Activated CD8-positive, alpha-beta memory T cell treated with anti-CD3 and anti-CD28 coated beads, Interleukin-2, amount 50 U/mL, for 1 hour (primary cell): ENCODE data around the gene TBCK.
"Not testable (repeated sequence)": the region's sequence is repeated elsewhere in the genome, so short reads cannot be mapped to it uniquely, and the experiment has no call there.

Experiments used
- DNase-seq: peaks from one replicate; pipeline ENCODE4 v3.0.0-alpha.2; 2020; ENCODE audit errors: extremely low read depth

TBCK gene

DNA sequence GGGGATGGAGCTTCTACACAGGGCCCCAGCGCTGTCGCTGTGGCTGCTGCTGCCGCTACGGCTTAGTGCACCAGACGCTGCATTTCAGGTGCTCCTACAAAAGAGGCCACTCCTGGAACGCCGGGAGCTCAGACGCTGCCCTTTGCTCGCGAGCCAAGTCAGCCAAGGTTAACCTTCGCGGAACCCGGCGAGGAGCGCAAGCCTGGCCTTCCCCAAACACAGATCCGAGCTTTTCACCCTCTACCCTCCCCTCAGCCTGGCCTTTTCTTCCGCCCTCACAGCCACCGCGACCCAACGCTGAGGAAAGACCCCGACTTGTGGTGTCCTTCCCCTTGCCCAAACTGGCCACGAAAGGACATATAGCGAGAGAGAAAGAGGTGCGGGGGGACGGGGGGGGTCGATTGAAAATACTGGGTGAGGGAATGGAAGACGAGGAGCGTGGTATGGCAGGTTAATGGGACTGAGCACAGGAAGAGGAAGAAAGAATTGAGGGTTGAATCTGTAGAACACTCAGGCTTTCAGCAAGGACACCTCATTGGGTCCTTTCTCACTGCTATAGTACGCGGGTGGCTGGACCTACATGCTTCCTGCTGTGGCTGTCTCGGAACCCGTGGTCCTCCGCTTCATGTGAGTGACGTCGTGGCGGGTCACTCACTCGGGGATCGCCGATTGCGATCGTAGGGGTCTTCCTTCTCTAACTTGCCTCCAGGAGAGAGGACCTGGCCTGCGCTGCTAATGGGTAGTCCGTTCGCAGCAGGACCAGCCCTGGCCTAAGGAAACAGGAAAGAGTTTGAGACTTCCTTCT, at the start of gene TBCK, which contains the start of gene AIMP1:
TSS of gene TBCK (minus strand) at position 242 of the 805 bp plus-strand sequence. CDS start 7,249 bp downstream, outside the sequence.
TSS of gene AIMP1 (plus strand) at position 583 of the 805 bp plus-strand sequence. CDS start 8,460 bp downstream, outside the sequence.
- peak; percentile 75 for DNase-seq

DNA sequence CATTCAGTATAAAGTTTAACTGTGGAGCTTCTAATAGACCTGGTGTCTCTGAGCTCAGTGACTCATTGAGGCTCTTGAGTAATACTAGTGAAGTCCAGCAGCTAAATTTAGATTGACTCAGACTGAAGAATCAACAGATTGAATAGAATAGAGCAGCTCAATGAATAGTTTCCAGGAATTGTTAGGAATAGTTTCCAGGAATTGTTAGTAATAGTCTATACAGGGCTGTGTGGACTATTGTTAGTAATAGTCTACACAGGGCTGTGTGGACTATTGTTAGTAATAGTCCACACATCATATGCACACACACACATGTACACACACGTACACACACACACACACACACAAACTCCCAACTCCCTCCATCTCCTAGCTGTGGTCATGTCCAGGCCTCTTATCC, 49.6 kb upstream of the TBCK start:
- no peak for DNase-seq

DNA sequence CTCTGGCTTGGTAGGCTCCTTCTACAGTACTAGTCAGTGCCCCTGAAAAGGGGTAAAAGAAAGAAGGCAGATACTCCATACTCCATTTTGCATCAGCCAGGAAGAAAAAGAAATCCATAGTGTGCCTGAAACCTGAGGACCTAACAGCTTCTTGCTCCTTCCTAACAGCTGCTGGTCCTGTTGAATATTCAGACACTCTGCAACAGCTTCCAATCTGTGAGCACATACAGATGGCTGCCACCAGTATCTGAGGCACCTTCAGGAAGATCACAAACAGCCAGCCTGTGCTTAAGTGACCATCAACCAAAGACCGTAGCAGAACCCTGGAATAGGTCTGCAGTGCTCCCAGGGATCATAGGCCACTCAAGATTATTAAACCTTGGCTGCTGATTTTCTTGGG, 48.3 kb upstream of the TBCK start:
- no peak for DNase-seq

DNA sequence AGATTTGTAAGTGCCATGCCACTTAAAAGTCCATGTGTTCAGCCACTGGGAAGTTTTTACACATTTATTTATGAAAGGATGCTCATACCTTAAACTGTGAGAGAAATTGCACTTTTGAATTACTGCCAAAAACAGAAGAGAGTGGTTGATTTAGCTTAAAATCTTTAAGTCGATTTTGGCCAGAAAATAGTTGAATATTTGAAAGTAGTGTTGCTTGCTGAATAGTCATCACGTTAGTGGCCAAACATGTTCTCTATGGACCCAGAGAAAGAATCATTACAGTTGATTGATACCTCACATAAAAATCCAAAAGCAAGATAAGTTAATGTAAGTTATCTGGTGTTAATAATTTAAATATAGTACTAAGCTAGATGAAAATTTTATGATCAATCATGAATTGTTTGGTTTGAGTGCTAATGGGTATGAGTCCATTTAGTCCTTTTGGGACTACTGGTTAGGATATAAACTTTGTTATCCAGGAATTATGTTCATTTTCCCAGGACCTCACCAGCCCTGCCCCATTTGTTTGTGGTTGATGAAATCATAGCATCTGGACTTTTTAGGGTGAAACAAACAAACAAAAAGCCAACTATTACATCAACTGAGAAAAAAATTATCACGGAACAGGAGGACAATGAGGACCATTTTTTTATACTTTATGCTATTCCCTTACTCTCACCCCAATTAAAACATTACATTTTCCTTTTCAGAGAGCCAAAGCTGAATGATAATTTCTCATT, 46.2 kb upstream of the TBCK start:
- DNase-seq = no peak

DNA sequence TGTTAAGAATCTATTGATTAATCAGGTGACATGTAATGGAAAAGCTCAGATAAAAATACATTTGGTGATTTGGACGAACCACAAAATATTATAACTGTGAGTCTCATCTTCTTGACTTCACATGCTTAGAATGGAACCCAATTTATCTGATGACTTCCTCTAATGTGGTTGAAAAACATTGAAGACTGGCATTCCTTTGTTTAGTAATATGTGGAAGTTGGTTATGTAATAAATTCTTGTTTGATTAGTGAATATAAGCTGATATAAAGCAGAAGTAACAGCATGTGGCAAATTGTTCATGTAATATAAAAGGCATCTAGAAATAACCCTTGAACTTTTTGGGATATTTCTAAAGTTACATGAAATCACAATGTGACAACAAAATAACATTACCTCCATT, 42.9 kb upstream of the TBCK start:
- DNase-seq = no peak

DNA sequence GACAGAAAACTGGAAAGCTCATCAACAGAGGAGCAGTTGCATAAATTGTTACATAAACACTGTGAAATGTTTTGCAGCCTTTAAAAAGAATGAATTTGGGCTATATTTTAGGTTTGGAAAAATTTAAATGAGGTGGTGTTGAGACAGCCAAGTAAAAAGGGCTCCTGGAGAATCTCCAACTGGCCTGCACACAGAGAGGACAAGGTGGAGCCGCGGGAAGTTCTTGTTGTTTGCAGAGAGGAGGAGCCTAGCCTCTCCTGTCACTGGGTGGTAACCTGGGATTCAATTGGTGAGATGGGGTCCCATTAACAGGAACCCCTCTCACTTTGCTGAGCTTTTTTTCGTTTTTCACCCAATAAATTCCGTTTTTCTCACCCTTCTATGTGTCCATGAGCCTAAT, 39.2 kb upstream of the TBCK start:
- no peak for DNase-seq

DNA sequence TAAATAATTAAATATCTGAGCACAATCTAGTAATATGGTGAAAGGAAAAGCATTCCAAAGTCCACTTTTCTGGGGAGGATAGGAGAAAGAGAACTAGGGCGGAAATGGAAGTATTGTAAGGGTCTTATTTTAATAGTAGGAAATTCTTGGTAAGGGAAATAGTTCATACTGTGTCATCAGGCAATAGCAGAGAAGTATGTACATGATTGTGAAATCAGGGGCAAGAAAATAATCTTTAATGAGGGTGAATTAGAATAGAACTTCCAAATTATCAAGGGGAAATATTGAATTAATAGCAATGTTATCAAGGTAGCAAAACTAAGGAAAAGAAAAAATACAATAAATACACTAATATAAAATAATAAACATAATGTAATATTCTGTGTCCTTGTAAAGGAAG, 37.8 kb upstream of the TBCK start:
- DNase-seq = no peak

DNA sequence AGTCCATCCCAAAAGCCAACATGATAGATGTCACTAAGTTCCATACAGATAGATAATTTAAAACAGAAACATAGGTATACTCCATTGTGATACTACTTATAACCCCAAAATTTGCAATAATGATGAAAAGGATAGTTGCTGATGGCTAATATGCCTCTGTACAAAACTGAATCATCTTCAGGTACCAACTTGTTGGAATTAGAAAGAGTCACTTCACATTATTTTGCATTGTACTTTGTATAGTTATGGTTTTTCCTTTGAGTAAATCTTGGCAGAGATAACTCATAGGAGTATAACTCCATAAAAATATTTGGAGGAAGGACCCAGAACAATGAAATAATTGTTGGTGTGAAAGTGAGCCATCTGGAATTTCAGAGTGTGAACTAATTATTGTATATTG, 35.0 kb upstream of the TBCK start:
- no peak for DNase-seq

DNA sequence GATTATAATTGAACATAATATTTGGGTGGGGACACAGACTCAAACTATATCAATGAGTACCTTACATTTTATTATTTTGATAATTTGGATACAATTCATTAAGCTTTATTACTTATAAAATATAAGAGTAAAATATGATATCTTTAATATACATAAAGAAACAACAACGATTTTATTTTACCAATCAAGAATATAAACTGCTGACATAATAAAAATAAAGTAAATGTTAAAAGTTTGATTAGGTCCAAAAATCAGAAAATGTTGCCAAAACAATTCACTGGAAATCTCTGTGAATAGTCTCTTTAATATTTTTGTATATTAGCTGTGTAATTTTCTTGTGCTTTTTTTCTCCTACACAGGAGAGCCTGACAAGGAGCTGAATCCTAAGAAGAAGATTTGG, 31.2 kb upstream of the TBCK start:
- DNase-seq = no peak

DNA sequence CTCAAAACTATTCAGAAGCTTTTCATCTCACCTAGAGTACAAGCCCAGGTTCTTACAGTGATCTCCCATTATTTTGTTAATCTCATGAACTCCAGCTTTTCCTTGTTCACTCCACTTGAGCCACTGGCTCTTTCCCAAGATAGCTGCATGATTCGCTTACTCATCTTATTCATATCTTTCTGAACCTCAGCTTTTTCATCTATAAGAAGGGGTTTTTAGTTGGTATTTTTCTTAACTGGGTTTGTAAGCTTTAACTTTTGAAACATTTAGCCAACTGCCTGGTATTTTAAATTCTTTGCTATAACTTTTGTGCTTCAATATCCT, 28.6 kb upstream of the TBCK start:
- no peak for DNase-seq

DNA sequence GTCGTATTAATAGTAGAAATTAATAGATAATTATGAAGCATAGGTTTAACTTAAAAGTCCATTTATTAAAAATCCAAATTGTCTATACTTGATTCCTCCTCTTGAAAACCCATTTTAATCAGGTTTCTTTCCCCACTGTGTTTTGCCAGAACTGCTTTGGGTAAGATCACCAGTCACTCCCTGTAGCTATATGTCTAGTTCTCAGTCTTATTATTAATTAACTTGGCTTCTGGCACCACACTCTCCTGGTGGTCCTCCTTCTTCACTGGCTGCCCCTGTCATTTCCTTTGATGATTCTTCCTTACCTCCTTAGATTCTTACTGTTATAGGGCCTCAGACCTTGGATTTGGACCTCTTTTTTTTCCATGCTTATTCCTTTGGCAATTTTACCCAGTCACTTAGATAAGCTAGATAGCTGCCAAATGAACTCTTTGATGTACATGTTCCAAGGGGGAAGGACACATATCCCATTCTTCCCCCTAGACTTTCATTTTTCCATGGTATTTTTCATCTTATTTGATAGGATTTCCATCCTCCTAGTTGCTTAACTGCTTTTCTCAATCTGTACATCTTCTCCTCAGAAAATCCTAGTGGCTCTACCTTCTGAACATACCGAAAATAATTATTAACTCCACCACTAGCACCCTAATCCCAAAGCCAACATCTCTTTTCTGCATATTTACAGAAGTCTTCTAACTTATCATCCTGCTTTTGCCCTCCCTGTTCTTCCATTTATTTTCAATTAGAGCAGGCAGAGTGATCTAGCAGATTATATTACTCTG, 28.0 kb upstream of the TBCK start:
- no peak for DNase-seq

DNA sequence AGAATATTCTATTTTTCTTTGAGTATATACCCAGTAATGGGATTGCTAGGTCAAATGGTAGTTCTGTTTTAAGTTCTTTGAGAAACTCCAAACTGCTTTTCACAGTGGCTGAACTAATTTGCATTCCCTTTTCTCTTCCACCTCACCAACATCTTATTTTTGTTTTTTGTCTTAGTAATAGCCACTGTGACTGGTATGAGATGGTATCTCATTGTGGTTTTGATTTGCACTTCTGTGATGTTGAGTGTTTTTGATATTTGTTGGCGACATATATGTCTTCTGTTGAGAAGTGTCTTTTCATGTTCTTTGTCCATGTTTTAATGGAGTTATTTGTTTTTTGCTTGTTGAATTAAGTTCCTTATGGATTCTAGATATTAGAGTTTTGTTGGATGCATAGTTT, 24.8 kb upstream of the TBCK start:
- no peak for DNase-seq

DNA sequence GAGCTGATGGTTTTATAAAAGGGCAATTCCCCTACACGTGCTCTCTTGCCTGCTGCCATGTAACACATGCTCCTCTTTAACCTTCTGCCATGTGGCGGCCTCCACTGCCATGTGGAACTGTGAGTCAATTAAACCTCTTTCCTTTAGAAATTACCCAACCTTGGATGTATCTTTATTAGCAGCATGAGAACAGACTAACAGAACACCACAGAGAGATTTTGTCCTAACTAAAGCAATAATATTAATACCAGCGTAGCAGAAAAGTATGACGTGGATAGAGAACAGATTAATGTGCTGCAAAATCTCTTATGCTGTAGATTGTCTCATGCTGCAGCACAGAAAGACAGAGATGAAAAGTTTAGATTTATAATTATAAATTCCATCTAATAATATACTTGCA, 23.4 kb upstream of the TBCK start:
- no peak for DNase-seq

DNA sequence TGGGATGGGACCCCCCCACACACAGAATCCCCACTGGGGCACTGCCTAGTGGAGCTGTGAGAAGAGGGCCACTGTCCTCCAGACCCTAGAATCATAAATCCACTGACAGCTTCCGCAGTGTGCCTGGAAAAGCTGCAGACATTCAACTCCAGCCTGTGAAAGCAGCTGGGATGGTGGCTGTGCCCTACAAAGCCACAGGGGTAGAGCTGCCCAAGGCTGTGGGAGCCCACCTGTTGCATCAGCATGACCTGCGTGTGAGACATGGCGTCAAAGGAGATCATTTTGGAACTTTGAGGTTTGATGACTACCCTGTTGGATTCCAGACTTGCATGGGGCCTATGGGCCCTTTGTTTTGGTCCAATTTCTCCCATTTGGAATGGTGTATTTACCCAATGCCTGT, 22.7 kb upstream of the TBCK start:
- DNase-seq = no peak

DNA sequence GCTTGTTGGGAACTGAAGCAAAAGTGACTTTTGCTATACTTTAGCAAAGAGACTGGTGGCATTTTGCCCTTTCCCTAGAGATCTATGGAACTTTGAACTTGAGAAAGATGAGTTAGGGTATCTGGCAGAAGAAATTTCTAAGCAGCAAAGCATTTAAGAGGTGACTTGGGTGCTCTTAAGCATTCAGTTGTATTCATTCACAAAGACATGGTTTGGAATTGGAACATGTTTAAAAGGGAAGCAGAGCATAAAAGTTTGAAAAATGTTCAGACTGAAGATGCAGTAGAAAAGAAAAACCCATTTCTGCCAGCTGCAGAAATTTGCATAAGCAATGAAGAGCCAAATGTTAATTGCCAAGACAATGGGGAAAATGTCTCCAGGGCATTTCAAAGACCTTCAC, 21.9 kb upstream of the TBCK start:
- no peak for DNase-seq

DNA sequence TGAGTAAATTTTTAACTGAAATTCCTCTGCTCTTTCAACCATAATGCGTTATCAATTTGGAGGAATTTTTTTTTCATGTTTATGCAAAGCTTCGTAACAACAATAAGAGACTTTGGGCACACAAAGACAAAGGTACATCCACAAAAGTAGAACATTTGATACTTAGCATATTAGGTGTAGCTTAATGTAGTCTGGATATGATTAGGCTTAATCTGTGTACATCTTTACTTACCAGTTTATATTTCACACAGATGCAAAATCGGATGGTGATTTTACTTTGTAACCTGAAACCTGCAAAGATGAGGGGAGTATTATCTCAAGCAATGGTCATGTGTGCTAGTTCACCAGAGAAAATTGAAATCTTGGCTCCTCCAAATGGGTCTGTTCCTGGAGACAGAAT, 20.6 kb upstream of the TBCK start:
- no peak for DNase-seq

DNA sequence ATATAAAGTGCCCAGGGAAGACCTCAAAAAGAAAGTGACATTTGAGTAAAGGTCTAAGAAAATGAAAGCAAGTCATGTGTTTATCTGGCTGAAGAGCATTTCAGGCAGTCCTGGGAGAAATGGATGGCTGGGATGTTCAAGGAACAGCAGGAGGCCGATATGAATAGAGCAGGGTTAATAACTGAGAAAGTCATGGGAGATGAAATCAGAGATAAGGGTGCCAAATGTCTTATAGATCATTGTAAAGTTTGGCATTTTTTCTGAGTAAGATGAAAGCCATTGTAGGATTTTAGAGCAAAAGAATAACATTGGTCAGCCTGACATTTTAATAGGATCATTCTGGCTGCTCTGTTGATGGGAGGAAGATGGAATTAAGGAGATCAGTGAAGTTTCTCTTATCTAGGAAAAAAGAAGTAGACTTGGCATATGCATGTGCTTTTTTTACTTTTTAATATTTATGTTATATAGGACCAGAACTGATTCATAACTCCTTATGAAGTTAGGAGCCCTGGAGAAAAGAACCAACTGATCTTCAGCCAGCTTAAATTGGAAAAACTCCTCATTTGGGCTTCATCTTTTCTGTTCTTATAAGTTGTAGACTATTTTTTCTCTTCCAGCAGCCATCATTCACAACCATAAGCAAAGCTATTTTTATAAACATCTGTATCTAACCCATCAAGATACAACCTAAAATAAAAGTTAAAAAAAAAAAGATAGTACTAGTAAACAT, 18.9 kb upstream of the TBCK start:
- no peak for DNase-seq

DNA sequence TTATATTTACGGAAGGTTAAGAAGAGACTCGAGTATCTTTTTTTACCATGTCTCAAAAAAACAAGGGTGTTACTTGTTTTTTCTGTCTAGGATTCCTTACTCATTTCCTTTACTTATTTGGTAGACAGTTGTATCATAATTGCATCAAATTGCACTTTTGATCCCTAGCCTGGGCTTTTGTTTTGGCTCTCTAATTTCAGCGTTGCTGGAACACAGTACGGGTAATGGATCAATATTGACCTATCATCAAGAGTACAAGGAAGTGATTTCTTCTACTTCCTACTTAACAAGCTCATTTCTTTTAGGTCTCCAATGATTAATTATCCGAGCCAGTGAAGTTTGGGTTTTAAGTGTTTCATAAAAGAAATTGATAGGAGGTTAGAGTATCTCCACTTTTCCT, 17.2 kb upstream of the TBCK start:
- DNase-seq = no peak

DNA sequence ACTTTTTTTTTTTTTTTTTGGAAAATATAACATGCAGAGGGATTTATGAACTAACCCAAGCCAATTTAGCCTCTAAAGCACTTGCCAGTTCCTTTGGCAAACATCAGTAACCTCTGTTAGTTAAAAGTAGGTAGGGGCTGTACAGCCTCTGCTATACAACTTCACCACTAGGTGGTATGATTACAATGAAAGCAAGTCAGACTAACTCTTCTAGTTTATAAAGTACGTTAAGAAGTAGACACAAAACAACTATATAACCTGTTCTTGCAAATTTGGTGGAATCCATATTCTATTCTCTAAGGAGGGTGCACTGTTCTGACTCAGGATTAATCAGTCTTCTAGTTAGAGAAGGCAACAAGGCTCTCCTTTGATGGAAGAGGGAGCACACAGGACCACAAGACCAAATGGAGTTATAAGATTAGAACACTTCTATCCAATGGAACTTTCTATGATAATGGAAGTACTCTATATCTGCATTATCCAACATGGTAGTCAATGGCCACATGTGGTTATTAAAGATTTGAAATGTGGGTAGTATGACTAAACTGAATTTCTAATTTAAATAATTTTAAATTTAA, 13.1 kb upstream of the TBCK start:
- DNase-seq = no peak

DNA sequence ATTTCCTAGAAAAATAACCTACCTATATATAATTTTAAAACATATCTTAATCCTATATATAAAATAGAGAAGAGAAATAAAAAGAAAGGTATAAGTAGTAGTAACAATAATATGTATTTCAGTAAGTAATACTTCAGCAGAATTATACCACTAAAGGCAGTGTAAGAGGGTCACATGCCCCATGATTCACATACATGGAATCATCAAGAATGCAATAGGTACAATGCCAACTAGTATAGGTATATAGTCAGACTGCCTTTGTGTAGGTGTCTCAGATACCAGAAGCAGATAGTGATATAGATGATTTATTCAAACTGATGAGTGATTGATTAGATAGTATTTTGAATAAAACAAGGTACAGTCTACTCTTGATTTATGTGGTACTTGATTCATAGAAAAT, 9.8 kb upstream of the TBCK start:
- no peak for DNase-seq

DNA sequence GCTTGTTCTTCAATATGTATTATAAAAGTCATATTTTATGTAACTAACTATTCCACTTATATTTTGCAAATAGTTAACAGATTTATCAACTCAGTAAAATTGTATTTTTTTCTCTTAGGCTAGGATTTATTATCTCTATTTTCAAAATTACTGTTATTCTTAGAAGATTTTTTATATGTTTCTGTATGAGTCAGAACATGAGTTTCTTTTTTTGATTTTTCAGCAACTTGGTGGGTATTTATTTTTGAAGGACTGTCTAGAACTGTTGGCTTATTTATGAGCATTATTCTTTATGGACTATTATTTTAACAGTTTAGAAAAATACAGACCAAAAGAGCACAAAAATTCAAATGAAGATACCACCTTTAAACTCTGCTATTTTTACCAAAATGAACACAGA, 7.1 kb upstream of the TBCK start:
- DNase-seq = no peak

DNA sequence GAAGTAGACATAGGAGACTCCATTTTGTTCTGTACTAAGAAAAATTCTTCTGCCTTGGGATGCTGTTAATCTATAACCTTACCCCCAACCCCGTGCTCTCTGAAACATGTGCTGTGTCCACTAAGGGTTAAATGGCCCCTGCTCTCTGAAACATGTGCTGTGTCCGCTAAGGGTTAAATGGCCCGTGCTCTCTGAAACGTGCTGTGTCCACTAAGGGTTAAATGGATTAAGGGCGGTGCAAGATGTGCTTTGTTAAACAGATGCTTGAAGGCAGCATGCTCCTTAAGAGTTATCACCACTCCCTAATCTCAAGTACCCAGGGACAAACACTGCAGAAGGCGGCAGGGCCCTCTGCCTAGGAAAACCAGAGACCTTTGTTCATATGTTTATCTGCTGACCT, 5.8 kb upstream of the TBCK start:
- DNase-seq = not testable (repeated sequence)
